GM12874 (cell line): Measurements from ENCODE around the gene SLC5A6.

Experiments
- TF ChIP-seq, protein P1 (sequence below): IDR thresholded peaks from 2 replicates; pipeline ENCODE4 v1.5.1; 2011; ENCODE audit warnings: low read depth, mild to moderate bottlenecking, control low read depth, low read length, moderate library complexity; ENCODE audit not compliant: insufficient read depth

SLC5A6 gene

DNA sequence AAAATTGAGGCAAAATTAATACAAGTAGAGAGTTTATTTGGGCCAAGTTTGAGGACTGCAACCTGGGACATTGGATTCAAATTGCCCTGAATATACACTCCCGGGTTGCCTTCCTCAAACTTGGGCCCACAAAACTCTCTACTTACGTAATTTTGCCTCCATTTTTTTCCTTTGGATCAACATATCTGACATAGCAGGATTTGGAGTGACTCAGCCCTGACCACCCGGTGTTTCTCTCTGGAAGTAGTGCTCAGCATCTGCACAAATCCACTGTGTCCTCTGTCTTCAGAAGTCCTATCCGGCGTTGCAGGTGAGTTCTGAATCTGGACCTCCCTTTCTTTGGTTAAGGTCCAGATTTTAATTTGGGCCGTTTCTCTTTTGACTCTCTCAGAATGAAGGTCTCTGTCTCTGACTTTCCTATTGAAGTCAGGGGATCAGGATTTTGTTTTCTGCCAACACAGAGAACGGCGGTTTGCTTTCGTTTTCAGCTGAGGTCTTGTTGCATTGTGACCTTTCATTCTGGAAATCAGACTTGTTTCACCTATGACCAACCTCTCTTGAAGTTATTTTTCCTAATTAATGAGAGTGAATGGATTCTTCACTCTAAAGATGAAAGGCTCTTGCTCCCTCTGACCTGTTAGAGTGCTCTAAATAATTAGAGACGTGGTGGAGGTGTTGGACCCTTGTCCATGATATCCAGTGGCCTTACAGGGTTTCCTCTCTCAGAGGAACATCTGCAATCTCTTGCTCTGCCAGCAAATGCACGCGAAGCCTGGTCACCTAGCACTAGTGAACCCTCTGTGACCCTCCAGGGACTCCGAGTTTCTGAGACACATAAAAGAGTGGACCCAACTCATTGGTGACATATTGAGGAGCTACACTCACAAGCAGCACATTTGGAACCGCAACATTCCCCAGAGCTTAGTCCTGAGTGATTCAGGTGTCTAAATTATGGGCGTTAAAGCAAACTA lies 49.6 kb downstream of the SLC5A6 start:
- TF ChIP-seq, protein P1, sequence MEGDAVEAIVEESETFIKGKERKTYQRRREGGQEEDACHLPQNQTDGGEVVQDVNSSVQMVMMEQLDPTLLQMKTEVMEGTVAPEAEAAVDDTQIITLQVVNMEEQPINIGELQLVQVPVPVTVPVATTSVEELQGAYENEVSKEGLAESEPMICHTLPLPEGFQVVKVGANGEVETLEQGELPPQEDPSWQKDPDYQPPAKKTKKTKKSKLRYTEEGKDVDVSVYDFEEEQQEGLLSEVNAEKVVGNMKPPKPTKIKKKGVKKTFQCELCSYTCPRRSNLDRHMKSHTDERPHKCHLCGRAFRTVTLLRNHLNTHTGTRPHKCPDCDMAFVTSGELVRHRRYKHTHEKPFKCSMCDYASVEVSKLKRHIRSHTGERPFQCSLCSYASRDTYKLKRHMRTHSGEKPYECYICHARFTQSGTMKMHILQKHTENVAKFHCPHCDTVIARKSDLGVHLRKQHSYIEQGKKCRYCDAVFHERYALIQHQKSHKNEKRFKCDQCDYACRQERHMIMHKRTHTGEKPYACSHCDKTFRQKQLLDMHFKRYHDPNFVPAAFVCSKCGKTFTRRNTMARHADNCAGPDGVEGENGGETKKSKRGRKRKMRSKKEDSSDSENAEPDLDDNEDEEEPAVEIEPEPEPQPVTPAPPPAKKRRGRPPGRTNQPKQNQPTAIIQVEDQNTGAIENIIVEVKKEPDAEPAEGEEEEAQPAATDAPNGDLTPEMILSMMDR: no peak

DNA sequence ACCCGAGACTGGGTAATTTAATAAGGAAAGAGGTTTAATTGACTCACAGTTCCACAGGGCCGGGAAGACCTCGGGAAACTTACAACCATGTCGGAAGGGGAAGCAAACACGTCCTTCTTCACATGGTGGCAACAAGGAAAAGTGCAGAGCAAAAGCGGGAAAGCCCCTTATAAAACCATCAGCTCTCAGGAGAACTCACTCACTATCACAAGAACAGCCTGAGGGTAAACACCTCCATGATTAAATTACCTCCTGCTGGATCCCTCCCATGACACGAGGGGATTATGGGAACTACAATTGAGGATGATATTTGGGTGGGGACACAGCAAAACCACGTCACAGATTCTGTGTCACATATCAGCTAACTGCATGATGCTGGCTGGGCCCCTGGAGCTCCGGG lies 51.9 kb downstream of the SLC5A6 start:
- TF ChIP-seq, protein P1: no peak

DNA sequence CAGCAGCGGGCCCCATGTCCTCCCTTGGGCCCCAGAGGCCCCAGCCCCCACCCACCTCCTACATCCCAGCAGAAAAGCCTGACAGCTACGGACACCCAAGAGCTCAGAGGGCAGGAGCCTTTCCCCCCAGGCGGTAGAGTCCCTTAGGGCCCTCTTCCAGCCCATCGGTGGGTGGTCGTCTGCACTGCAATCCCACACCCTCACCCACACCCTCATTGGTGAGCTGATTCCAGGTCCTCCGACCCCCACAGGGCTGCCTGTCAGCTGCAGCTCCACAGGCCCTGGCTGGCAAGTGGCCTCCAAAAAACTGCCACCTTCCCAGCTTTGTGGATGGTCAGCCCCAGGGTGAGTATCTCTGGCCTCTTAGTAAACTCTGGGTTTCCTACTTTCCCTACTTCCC lies 52.8 kb downstream of the SLC5A6 start:
- TF ChIP-seq, protein P1: no peak

GRCh38 chr2:27158468-27158867 lies 53.6 kb downstream of the SLC5A6 start:
- TF ChIP-seq, protein P1: no peak

DNA sequence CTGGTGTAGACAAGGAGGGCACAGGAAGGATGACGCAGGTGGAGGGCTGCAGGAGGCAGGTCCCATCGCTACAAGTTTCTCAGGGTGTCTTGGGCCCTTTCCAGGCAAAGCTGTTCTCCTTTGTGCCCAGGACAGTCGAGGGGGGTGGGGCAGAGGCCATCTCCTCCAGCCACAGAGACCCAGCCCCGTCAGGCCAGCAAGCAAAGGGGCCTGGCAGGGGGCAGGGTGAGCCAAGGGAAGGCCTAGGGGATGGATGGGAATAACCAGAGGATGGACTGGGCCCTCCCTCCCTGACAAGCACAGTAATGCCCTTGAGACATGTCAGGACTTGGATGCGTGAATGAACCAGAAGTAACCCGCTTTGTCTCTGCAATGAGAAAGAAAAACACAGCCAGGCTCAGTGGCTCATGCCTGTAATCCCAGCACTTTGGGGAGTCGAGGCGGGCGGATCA lies 57.0 kb downstream of the SLC5A6 start:
- TF ChIP-seq, protein P1: no peak

DNA sequence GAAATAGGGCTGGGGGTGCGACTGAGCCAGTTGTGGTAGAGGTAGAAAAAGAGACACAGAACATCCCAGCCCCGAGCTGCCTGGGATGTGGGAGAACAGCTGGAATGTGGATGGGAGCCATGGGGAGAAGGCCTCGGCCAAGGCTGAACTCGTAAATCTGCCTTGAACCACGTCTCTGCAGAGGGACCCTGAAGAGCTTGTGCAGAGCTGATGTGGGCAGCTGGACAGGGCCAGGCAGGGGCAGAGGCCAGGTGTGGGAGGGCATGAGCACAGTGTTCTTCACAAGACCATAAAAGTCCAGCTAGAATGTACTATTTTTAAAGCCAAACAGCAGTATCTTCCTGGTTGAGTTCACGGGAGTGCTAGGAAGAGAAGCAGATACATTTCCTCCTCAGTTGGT lies 57.6 kb downstream of the SLC5A6 start:
- TF ChIP-seq, protein P1: no peak

DNA sequence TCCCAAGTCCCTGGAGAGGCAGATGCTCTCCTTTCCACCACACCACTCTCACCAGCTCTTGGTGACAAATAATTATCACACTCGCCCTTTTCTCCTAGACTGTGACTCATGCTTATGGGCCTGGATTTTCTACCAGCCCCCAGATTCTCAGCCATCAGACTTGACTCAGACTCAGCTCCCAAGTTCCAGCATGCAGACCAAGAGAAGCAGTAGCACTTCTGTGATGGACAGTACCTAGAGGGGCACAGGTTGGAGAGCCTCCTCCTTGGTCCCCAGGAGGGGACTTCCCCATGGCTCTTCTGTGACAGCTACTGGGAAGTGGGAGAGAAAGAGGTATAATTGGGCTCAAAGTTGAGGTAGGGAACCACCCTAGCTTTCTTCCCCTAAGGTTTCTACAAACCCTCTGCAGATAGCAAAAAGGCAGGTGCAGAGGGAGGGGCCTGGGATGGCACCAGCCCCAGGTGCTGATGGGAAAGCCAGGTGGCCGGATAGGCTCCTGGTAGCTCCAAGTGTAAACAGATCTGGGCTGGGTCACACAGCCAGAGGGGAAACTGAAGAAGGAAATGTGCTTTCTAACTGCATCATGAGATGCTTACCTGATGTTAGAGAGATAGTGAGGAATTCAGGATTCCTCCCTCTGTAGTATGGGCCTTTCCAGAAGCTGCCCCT lies 59.1 kb downstream of the SLC5A6 start:
- TF ChIP-seq, protein P1: no peak
